Fibroblast of lung (primary cell): ENCODE results near the gene NCKAP5. TPM values are rescaled to one million over a fixed set of nuclear protein-coding genes. Genes with fewer than 3 reads are reported as not detected.

Source experiments
- DNase-seq, 2 donors: peaks; one replicate each; pipeline versions ENCODE4 v3.0.0 to v3.0.0-alpha.2; 2010; ENCODE audit warnings: low read depth in 2 of 2
- H2AFZ ChIP-seq: 2 replicates; pipeline ENCODE4 v1.5.1; 2012; ENCODE audit warnings: low read length, control low read depth, inconsistent platforms
- H3K27ac ChIP-seq: 2 replicates; pipeline ENCODE4 v1.5.1; 2011; ENCODE audit warnings: low read length, control low read depth; ENCODE audit not compliant: insufficient read depth
- H3K27me3 ChIP-seq: 2 replicates; pipeline ENCODE4 v1.5.1; 2011; ENCODE audit warnings: mild to moderate bottlenecking, low read length; ENCODE audit not compliant: control insufficient read depth, insufficient read depth
- H3K36me3 ChIP-seq: 2 replicates; pipeline ENCODE4 v1.5.1; 2011; ENCODE audit warnings: low read length; ENCODE audit not compliant: control insufficient read depth, insufficient read depth
- H3K4me1 ChIP-seq: 2 replicates; pipeline ENCODE4 v1.5.1; 2011; ENCODE audit warnings: low read length; ENCODE audit not compliant: control insufficient read depth, insufficient read depth; ENCODE audit errors: extremely low read depth
- H3K4me2 ChIP-seq: 2 replicates; pipeline ENCODE4 v1.5.1; 2011; ENCODE audit warnings: low read length, control low read depth; ENCODE audit not compliant: insufficient read depth; ENCODE audit errors: extremely low read depth
- H3K4me3 ChIP-seq, 4 experiments: fragments of 200-600 bp in 1 of 4; sonication (generic) in 1 of 4; replicated peaks in 1 of 4; 2 replicates each; pipeline ENCODE4 v1.5.1; 2011 to 2016; ENCODE audit warnings: low read length in 4 of 4, low read depth in 3 of 4, mild to moderate bottlenecking in 3 of 4, control low read depth in 2 of 4, inconsistent platforms in 1 of 4, mixed read lengths in 1 of 4; ENCODE audit not compliant: insufficient read depth in 1 of 4; ENCODE audit errors: control extremely low read depth in 1 of 4
- H3K79me2 ChIP-seq: 2 replicates; pipeline ENCODE4 v1.5.1; 2012; ENCODE audit warnings: mild to moderate bottlenecking, low read length, inconsistent platforms; ENCODE audit not compliant: control insufficient read depth, insufficient read depth
- H3K9ac ChIP-seq: 2 replicates; pipeline ENCODE4 v1.5.1; 2011; ENCODE audit warnings: mild to moderate bottlenecking, low read length, control low read depth; ENCODE audit not compliant: insufficient read depth
- H3K9me3 ChIP-seq: 2 replicates; pipeline ENCODE4 v1.5.1; 2012; ENCODE audit warnings: low read depth, low read length; ENCODE audit not compliant: control insufficient read depth, insufficient read depth
- H4K20me1 ChIP-seq: 2 replicates; pipeline ENCODE4 v1.5.1; 2011; ENCODE audit warnings: low read length; ENCODE audit not compliant: control insufficient read depth, insufficient read depth; ENCODE audit errors: extremely low read depth
- EZH2 ChIP-seq: IDR thresholded peaks from 2 replicates; pipeline ENCODE4 v1.5.1; 2012; ENCODE audit warnings: low read length, control low read depth, mild to moderate bottlenecking; ENCODE audit errors: missing control alignments
- polyA plus RNA-seq, 2 donors: library from polyadenylated mRNA; depleted of rRNA in 1 of 2; stranded (reverse) in 1 of 2; unstranded in 1 of 2; fragments of >200 nt; gene quantifications; 2 replicates each; pipeline ENCODE4 v1.2.1, GENCODE V29; 2011 to 2012; ENCODE audit warnings: missing spikeins in 1 of 2
- total RNA-seq: library from RNA; depleted of rRNA; stranded (reverse); fragments of >200 nt; gene quantifications from 2 replicates; pipeline ENCODE4 v1.2.1, GENCODE V29; 2014
- TF ChIP-seq, protein P1 (sequence below), 2 donors: IDR thresholded peaks in 1 of 2; conservative IDR thresholded peaks in 1 of 2; 1 replicate in 1 of 2; 2 replicates in 1 of 2; pipeline ENCODE4 v1.5.1; 2011 to 2012; ENCODE audit warnings: low read length in 2 of 2, control low read depth in 1 of 2, inconsistent platforms in 1 of 2, low read depth in 1 of 2, mild to moderate bottlenecking in 1 of 2

Gene NCKAP5
- total and polyA plus RNA-seq, 2 donors (not counting 1 experiment from before 2014, with no cell fraction given), result 2.6 to 6.2 TPM

DNA sequence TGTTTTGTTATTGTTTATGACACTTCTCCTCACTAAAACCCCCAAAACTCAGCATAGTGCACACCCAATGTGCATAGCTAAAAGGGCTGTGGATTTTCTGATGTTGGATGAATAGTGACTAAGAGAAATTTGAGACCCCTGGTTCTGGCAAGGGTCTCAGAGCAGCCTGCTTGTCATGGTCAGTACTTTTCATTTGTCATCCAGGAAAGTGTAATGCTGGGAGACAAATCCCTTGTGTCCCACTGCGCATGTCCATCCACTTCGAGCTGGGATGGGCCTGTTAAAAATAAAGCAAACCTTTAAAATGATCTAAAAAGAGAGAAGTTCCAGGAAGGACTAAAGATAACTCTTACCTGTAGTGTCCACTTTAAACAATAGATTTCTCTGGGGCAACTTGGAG is 851.3 kb downstream of the NCKAP5 start:
- Histone ChIP-seq H4K20me1 (no peaks in the 10 kb centered on the region), H3K36me3 (no peaks in the 10 kb centered on the region), H3K4me1 (peaks cover 3% of the 10 kb centered on the region), H3K27me3 (no peaks in the 10 kb centered on the region), H3K9me3 (no peaks in the 10 kb centered on the region), H3K79me2 (no peaks in the 10 kb centered on the region), H2AFZ (no peak overlapping the region), H3K4me2 (no peak overlapping the region), H3K9ac (no peak overlapping the region), H3K27ac (no peak overlapping the region), H3K4me3 (no peak overlapping the region)
- no peak for DNase-seq
- TF ChIP-seq EZH2, result no peak
- TF ChIP-seq, protein P1, sequence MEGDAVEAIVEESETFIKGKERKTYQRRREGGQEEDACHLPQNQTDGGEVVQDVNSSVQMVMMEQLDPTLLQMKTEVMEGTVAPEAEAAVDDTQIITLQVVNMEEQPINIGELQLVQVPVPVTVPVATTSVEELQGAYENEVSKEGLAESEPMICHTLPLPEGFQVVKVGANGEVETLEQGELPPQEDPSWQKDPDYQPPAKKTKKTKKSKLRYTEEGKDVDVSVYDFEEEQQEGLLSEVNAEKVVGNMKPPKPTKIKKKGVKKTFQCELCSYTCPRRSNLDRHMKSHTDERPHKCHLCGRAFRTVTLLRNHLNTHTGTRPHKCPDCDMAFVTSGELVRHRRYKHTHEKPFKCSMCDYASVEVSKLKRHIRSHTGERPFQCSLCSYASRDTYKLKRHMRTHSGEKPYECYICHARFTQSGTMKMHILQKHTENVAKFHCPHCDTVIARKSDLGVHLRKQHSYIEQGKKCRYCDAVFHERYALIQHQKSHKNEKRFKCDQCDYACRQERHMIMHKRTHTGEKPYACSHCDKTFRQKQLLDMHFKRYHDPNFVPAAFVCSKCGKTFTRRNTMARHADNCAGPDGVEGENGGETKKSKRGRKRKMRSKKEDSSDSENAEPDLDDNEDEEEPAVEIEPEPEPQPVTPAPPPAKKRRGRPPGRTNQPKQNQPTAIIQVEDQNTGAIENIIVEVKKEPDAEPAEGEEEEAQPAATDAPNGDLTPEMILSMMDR (conservative IDR thresholded peaks at IDR 0.05 in 1 of 2, IDR thresholded peaks at IDR 0.05 in 1 of 2; ENCODE audit: low read depth in 1 of 2, low read length in 2 of 2), result no peak

DNA sequence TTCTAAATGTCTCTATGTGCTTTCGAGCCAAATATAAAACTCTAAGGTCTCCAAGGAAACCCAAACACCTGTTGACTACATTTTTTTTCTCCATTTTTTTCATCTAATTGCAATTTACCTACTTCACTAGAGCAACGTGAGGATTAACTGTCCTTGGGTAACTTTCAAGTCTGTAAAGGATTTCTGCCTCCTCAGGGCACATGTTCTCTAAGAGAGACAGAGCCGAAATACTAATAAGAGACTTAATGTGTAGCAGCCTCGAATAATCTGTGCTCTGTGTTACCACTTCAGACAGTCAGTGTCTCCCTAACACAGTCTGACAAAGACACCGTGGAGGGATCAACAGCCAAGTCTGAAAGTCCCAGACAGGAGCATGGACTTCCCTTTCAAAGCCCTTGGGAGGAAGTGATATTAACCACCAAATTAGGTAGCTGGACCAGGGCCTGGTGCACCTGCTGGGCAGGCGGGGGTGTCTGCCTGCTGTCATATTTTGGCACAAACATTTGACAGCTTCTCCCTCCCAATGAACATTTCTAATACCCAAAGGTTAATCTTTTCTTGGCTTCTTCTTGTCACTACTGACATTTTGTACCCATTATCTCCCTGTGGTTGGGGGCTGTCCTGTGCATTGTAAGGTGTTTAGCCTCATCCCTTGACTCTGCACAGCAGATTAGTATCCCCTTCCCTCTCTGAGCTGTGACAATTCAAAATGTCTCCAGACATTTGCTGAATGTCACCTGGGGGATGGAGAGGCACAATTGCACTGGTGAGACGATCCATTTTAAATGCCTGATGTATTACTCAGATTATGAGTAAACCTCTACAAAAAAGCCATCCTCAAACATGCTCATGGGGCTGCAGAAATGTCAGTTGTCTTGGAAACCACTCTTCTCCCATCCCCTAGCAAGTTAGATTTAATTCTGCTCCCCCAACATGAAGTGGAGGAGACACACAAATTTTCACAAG is 852.6 kb downstream of the NCKAP5 start:
- Histone ChIP-seq H3K4me1 (peaks cover 3% of the 10 kb centered on the region), H3K27ac (no peak overlapping the region), H3K79me2 (no peaks in the 10 kb centered on the region), H3K4me2 (no peak overlapping the region), H3K36me3 (no peaks in the 10 kb centered on the region), H2AFZ (no peak overlapping the region), H4K20me1 (no peaks in the 10 kb centered on the region), H3K4me3 (no peak overlapping the region), H3K9ac (no peak overlapping the region), H3K27me3 (no peaks in the 10 kb centered on the region), H3K9me3 (no peaks in the 10 kb centered on the region)
- TF ChIP-seq, protein P1 (conservative IDR thresholded peaks at IDR 0.05 in 1 of 2, IDR thresholded peaks at IDR 0.05 in 1 of 2; ENCODE audit: low read depth in 1 of 2, low read length in 2 of 2), result no peak
- no peak for TF ChIP-seq EZH2
- peak in 1 of 2 donors; percentile 29 for DNase-seq

DNA sequence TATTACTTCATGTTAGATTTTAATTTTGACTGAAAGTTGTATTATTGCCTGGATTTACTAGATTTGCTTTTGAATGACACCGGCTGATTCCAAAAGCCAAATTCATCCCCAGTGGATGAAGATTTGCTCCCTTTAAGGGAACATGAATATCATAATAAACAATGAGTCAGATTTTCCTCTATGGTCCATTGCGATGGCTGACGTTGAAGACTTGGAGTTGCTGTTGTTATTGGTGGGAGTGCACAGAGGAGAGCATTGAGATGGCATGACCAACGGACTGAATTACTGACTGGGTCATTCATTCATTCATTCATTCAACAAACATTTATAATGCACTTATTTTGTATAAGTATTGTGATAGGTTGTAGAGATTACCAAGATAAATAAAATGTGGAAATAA is 864.9 kb downstream of the NCKAP5 start:
- TF ChIP-seq, protein P1 (conservative IDR thresholded peaks at IDR 0.05 in 1 of 2, IDR thresholded peaks at IDR 0.05 in 1 of 2; ENCODE audit: low read depth in 1 of 2, low read length in 2 of 2), result no peak
- no peak for TF ChIP-seq EZH2
- H3K36me3 ChIP-seq, result no peaks in the 10 kb centered on the region
- no peaks in the 10 kb centered on the region for H3K9me3 ChIP-seq
- peak; percentile 68 to 70 for DNase-seq
- no peak overlapping the region for H3K27ac ChIP-seq
- H3K4me2 ChIP-seq, result no peak overlapping the region
- no peak overlapping the region for H3K4me3 ChIP-seq
- H3K27me3 ChIP-seq, result no peaks in the 10 kb centered on the region
- H4K20me1 ChIP-seq, result no peaks in the 10 kb centered on the region
- H3K9ac ChIP-seq, result no peak overlapping the region
- H3K79me2 ChIP-seq, result no peaks in the 10 kb centered on the region
- no peak overlapping the region for H2AFZ ChIP-seq
- peaks cover 2% of the 10 kb centered on the region for H3K4me1 ChIP-seq
